Middle frontal gyrus (tissue), 1 donor: ENCODE results near the gene ATOX1.

Experiments used
- DNase-seq: peaks from one replicate; pipeline ENCODE4 v3.0.0-alpha.2; 2015; ENCODE audit warnings: low spot score; ENCODE audit errors: extremely low spot score

ATOX1 gene

GRCh38 chr5:151770383-151771258, 12.2 kb upstream of the ATOX1 start:
- peak; percentile 44 for DNase-seq

GRCh38 chr5:151766975-151767374, 8.5 kb upstream of the ATOX1 start:
- no peak for DNase-seq

- DNase-seq, result no peak
These were observed 6.4 kb upstream of the ATOX1 start for GRCh38 chr5:151764801-151765200.

GRCh38 chr5:151758141-151758429, 346 bp downstream of the ATOX1 start:
- DNase-seq, result no peak

GRCh38 chr5:151757233-151758140, 944 bp downstream of the ATOX1 start:
- DNase-seq, result no peak

- DNase-seq, result no peak
These were observed 3.0 kb downstream of the ATOX1 start for GRCh38 chr5:151755383-151755782.

- no peak for DNase-seq
These were observed 6.8 kb downstream of the ATOX1 start for GRCh38 chr5:151751593-151751992.

GRCh38 chr5:151751091-151751490, 7.3 kb downstream of the ATOX1 start:
- no peak for DNase-seq

- DNase-seq, result no peak
These were observed 8.3 kb downstream of the ATOX1 start for GRCh38 chr5:151750121-151750520.

- DNase-seq, result peak; percentile 40
These were observed 13.2 kb downstream of the ATOX1 start for GRCh38 chr5:151745071-151745705.

GRCh38 chr5:151743530-151743929, 14.9 kb downstream of the ATOX1 start:
- DNase-seq, result no peak

- DNase-seq, result no peak
These were observed 15.5 kb downstream of the ATOX1 start for GRCh38 chr5:151742870-151743294.

- DNase-seq, result no peak
These were observed 16.6 kb downstream of the ATOX1 start for GRCh38 chr5:151741678-151742423.

GRCh38 chr5:151740958-151741373, 17.5 kb downstream of the ATOX1 start:
- no peak for DNase-seq

- DNase-seq, result no peak
These were observed 18.0 kb downstream of the ATOX1 start for GRCh38 chr5:151740336-151740942.

GRCh38 chr5:151739939-151740335, 18.5 kb downstream of the ATOX1 start:
- no peak for DNase-seq

GRCh38 chr5:151739395-151739794, 19.0 kb downstream of the ATOX1 start:
- no peak for DNase-seq

GRCh38 chr5:151738125-151738848, 20.1 kb downstream of the ATOX1 start:
- no peak for DNase-seq

- DNase-seq, result no peak
These were observed 21.0 kb downstream of the ATOX1 start for GRCh38 chr5:151737431-151737830.

GRCh38 chr5:151735646-151736045, 22.8 kb downstream of the ATOX1 start:
- DNase-seq, result no peak
